SHP77 treated with DMSO at 0.1 percent for 48 hours (cell line): ENCODE results near the gene TSGA10IP.

ENCODE experiments used
- DNase-seq: peaks from one replicate; lab custom pipeline; 2025; lab: John Stamatoyannopoulos, UW

Gene TSGA10IP

GRCh38 chr11:65918211-65919140, 26.8 kb upstream of the TSGA10IP start, which contains the start of gene C11orf68:
Gene C11orf68, minus strand, starts transcription at chr11:65919062. Its CDS starts 31 bp downstream, at chr11:65919031.
- DNase-seq = no peak

- peak; percentile 86 for DNase-seq
Observed at GRCh38 chr11:65919141-65919572, 26.1 kb upstream of the TSGA10IP start, which contains the start of gene DRAP1. Gene DRAP1, plus strand, starts transcription at chr11:65919426. Its CDS starts 76 bp downstream, at chr11:65919502.

- DNase-seq = no peak
Observed at GRCh38 chr11:65919573-65920371, 25.5 kb upstream of the TSGA10IP start.

- no peak for DNase-seq
Observed at GRCh38 chr11:65920372-65920802, 24.9 kb upstream of the TSGA10IP start.

- DNase-seq = no peak
Observed at GRCh38 chr11:65921033-65921555, 24.2 kb upstream of the TSGA10IP start.

GRCh38 chr11:65921876-65922275, 23.4 kb upstream of the TSGA10IP start:
- DNase-seq = no peak

- no peak for DNase-seq
Observed at GRCh38 chr11:65922565-65922964, 22.7 kb upstream of the TSGA10IP start.

- no peak for DNase-seq
Observed at GRCh38 chr11:65925397-65925796, 19.9 kb upstream of the TSGA10IP start.

- no peak for DNase-seq
Observed at GRCh38 chr11:65927904-65928397, 17.3 kb upstream of the TSGA10IP start.

- no peak for DNase-seq
Observed at GRCh38 chr11:65928667-65929066, 16.6 kb upstream of the TSGA10IP start.

GRCh38 chr11:65931773-65932557, 13.3 kb upstream of the TSGA10IP start:
- DNase-seq = no peak

- DNase-seq = no peak
Observed at GRCh38 chr11:65932558-65932919, 12.7 kb upstream of the TSGA10IP start.

GRCh38 chr11:65934014-65934413, 11.3 kb upstream of the TSGA10IP start:
- no peak for DNase-seq

- no peak for DNase-seq
Observed at GRCh38 chr11:65937766-65938165, 7.5 kb upstream of the TSGA10IP start.

GRCh38 chr11:65941720-65942310, 3.5 kb upstream of the TSGA10IP start:
- DNase-seq = no peak

GRCh38 chr11:65942531-65942930, 2.7 kb upstream of the TSGA10IP start:
- no peak for DNase-seq

- no peak for DNase-seq
Observed at GRCh38 chr11:65944191-65944590, 1.1 kb upstream of the TSGA10IP start.

GRCh38 chr11:65944767-65945166, 513 bp upstream of the TSGA10IP start:
- no peak for DNase-seq

GRCh38 chr11:65945941-65946558, 770 bp downstream of the TSGA10IP start:
- no peak for DNase-seq

GRCh38 chr11:65946655-65947054, 1.4 kb downstream of the TSGA10IP start:
- DNase-seq = no peak

GRCh38 chr11:65947133-65947532, 1.9 kb downstream of the TSGA10IP start:
- DNase-seq = no peak
